Tibial artery (tissue), 4 donors: ENCODE results near the gene RPTOR.

Source experiments
- DNase-seq, 2 donors: peaks; one replicate each; pipeline ENCODE4 v3.0.0-alpha.2; 2019
- H3K27ac ChIP-seq, 2 donors: fragments of 200-600 bp; sonication (generic) in 1 of 2; 1 replicate in 1 of 2; 2 replicates in 1 of 2; pipeline ENCODE4 v1.5.1; 2018 to 2019; ENCODE audit warnings: mild to moderate bottlenecking in 1 of 2
- H3K27me3 ChIP-seq, 2 donors: fragments of 200-600 bp; sonication (generic) in 1 of 2; one replicate each; pipeline versions ENCODE4 v1.5.1 to v1.6.0; 2016 to 2019
- H3K36me3 ChIP-seq, 3 donors: fragments of 200-600 bp; sonication (generic) in 2 of 3; one replicate each; pipeline ENCODE4 v1.5.1; 2016 to 2019; ENCODE audit warnings: mild to moderate bottlenecking in 2 of 3
- H3K4me1 ChIP-seq, 4 donors: fragments of 200-600 bp; sonication (generic) in 2 of 4; 1 replicate in 3 of 4; 2 replicates in 1 of 4; pipeline ENCODE4 v1.5.1; 2016 to 2019
- H3K4me3 ChIP-seq, 2 donors: fragments of 200-600 bp; sonication (generic) in 1 of 2; 1 replicate in 1 of 2; 2 replicates in 1 of 2; pipeline ENCODE4 v1.5.1; 2018 to 2019; ENCODE audit warnings: mild to moderate bottlenecking in 2 of 2
- H3K9me3 ChIP-seq, 3 donors: fragments of 200-600 bp; sonication (generic) in 1 of 3; one replicate each; pipeline ENCODE4 v1.5.1; 2016 to 2019
- intact Hi-C: fragments of 100-400 bp; cut with DNase I; formaldehyde crosslinking; loops from one replicate; pipeline ENCODE4 v1.15.0; 2023; ENCODE audit warnings: low total_unique reads
- TF ChIP-seq, protein P1 (sequence below), 2 experiments: fragments of 200-600 bp in 1 of 2; fragments of 450-650 bp in 1 of 2; IDR thresholded peaks; one replicate each; pipeline ENCODE4 v1.5.1; 2017 to 2019; ENCODE audit warnings: antibody characterized with exemption in 2 of 2, mild to moderate bottlenecking in 1 of 2, moderate library complexity in 1 of 2

RPTOR gene

DNA sequence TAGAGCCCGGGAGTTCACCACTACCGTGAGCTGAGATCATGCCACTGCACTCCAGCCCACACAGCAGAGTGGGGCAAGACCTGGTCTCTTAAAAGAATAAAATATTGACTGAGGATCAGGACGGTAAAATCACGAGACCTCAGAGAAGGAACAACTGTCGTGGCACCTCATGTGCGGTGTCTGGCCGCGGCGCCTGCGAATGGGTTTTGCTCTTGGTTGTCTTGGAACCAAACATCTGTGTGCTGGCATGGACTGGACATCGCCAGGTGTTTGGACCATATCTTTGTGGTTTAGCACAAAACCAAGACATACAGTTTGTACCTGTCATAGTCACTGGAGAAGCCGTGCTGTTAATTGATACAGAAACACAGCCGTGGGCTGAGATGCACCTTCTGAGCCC is 234.1 kb downstream of the RPTOR start:
- no peak for DNase-seq
- no peaks in the 10 kb centered on the region for H3K9me3 ChIP-seq
- TF ChIP-seq, protein P1, sequence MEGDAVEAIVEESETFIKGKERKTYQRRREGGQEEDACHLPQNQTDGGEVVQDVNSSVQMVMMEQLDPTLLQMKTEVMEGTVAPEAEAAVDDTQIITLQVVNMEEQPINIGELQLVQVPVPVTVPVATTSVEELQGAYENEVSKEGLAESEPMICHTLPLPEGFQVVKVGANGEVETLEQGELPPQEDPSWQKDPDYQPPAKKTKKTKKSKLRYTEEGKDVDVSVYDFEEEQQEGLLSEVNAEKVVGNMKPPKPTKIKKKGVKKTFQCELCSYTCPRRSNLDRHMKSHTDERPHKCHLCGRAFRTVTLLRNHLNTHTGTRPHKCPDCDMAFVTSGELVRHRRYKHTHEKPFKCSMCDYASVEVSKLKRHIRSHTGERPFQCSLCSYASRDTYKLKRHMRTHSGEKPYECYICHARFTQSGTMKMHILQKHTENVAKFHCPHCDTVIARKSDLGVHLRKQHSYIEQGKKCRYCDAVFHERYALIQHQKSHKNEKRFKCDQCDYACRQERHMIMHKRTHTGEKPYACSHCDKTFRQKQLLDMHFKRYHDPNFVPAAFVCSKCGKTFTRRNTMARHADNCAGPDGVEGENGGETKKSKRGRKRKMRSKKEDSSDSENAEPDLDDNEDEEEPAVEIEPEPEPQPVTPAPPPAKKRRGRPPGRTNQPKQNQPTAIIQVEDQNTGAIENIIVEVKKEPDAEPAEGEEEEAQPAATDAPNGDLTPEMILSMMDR (IDR thresholded peaks at IDR 0.05), result no peak
- peaks cover 0 to 6% (median 0%) of the 10 kb centered on the region in 3 donors for H3K36me3 ChIP-seq
- intact Hi-C loops, result no loop called here
- no peak overlapping the region for H3K4me3 ChIP-seq
- peaks cover 0 to 35% (median 8%) of the 10 kb centered on the region in 4 donors for H3K4me1 ChIP-seq
- no peaks in the 10 kb centered on the region for H3K27me3 ChIP-seq
- H3K27ac ChIP-seq, result no peak overlapping the region

DNA sequence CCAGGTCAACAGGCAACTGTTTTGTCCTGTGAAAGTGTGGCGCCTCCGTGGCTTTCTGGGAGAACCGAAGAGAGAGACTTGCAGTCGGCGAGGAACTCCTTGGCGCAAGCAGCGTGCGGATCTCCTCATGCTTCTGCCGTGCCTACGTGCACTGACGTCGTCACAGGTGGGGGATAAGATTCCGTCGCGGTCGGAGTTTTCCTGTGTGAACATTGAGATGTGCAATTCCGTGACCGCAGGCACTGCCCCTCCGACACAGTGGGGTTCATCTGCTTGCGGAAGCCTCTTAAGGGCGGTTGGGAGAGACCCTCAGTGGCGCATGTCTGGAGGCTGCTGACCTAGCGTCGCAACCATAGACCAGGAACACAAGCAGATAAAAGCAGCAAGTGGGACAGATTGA is 234.7 kb downstream of the RPTOR start:
- Histone ChIP-seq H3K36me3 (peaks cover 0 to 6% (median 0%) of the 10 kb centered on the region in 3 donors), H3K27me3 (no peaks in the 10 kb centered on the region), H3K4me1 (peaks cover 0 to 35% (median 8%) of the 10 kb centered on the region in 4 donors), H3K27ac (no peak overlapping the region), H3K4me3 (no peak overlapping the region), H3K9me3 (no peaks in the 10 kb centered on the region)
- no peak for DNase-seq
- TF ChIP-seq, protein P1 (IDR thresholded peaks at IDR 0.05), result no peak
- intact Hi-C loops, result no loop called here

GRCh38 chr17:80779961-80780380 is 235.3 kb downstream of the RPTOR start:
- peaks cover 0 to 42% (median 10%) of the 10 kb centered on the region in 4 donors for H3K4me1 ChIP-seq

GRCh38 chr17:80780381-80781198 is 236.0 kb downstream of the RPTOR start:
- intact Hi-C loops, result no loop called here
- Histone ChIP-seq H3K9me3 (no peaks in the 10 kb centered on the region), H3K27ac (no peak overlapping the region), H3K36me3 (peaks cover 0 to 6% (median 0%) of the 10 kb centered on the region in 3 donors), H3K4me3 (no peak overlapping the region), H3K27me3 (no peaks in the 10 kb centered on the region), H3K4me1 (peaks cover 0 to 48% (median 10%) of the 10 kb centered on the region in 4 donors)
- TF ChIP-seq, protein P1 (IDR thresholded peaks at IDR 0.05), result no peak
- peak in 1 of 2 donors; percentile 40 for DNase-seq

More at GRCh38 chr17:80779961-80780380, 235.3 kb downstream of the RPTOR start:
- Histone ChIP-seq H3K36me3 (peaks cover 0 to 6% (median 0%) of the 10 kb centered on the region in 3 donors), H3K9me3 (no peaks in the 10 kb centered on the region), H3K4me3 (no peak overlapping the region), H3K27ac (no peak overlapping the region), H3K27me3 (no peaks in the 10 kb centered on the region)
- DNase-seq, result peak; percentile 73 to 74
- intact Hi-C loops, result no loop called here
- TF ChIP-seq, protein P1 (IDR thresholded peaks at IDR 0.05), result no peak

GRCh38 chr17:80781211-80781610 is 236.6 kb downstream of the RPTOR start:
- Histone ChIP-seq H3K4me3 (no peak overlapping the region), H3K4me1 (peaks cover 0 to 49% (median 10%) of the 10 kb centered on the region in 4 donors), H3K27me3 (no peaks in the 10 kb centered on the region), H3K36me3 (peaks cover 0 to 6% (median 0%) of the 10 kb centered on the region in 3 donors), H3K27ac (peak overlapping the region in 1 of 2 donors; percentile 40), H3K9me3 (no peaks in the 10 kb centered on the region)
- intact Hi-C loops, result no loop called here
- DNase-seq, result peak in 1 of 2 donors; percentile 68
- TF ChIP-seq, protein P1 (IDR thresholded peaks at IDR 0.05), result no peak
